Activated T-helper 1 cell treated with anti-CD3 and anti-CD28 coated beads, Interleukin-2, amount 50 U/mL, for 16 hours (primary cell): ENCODE data around the gene VPS8.

Experiments used
- DNase-seq, 2 donors: peaks; one replicate each; pipeline ENCODE4 v3.0.0-alpha.2; 2020; ENCODE audit warnings: low read depth in 1 of 2, low spot score in 1 of 2

The VPS8 gene

DNA sequence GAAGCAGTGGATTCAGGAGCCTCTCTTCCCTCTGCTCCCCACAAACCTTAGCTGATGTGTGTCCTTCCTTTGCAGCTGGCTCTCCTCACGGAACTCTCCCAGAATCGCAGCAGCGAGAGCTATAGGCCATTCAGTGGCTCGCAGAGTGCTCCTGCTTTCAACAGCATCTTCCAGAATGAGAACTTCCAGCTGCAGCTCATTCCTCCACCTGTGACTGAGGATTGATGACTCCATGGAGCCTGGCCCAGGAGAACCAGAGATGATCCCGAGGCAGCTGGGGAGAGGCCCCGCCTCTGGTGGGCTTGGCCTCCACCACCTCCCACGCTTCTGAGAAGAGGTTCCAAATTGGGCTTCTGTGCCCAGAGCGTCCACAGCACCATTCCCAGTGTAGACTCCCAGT, 239.8 kb downstream of the VPS8 start:
- no peak for DNase-seq

DNA sequence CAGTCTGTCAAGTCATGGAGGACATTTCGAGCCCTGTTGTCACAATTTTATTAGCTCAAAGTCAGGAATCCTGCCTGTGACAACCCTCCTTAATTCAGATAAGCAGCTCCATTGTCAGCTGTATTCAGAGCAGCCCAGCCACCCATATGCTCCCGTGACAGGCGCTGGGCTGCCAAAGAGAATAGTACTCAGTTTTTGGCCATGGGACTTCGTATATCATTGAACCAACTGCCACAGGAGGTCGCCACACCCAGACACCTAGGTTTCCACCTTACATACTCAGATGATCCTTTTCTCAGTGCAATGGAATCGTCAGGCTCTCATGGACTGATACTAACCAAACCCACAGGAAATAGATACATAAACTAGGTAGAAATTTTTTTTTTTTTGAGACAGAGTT, 240.7 kb downstream of the VPS8 start:
- DNase-seq, result no peak

GRCh38 chr3:185056908-185057307, 244.9 kb downstream of the VPS8 start:
- DNase-seq, result no peak

- DNase-seq, result no peak
Measured at GRCh38 chr3:185057829-185058228, 245.9 kb downstream of the VPS8 start.

GRCh38 chr3:185058796-185059195, 246.8 kb downstream of the VPS8 start:
- no peak for DNase-seq

GRCh38 chr3:185059766-185060165, 247.8 kb downstream of the VPS8 start:
- no peak for DNase-seq

DNA sequence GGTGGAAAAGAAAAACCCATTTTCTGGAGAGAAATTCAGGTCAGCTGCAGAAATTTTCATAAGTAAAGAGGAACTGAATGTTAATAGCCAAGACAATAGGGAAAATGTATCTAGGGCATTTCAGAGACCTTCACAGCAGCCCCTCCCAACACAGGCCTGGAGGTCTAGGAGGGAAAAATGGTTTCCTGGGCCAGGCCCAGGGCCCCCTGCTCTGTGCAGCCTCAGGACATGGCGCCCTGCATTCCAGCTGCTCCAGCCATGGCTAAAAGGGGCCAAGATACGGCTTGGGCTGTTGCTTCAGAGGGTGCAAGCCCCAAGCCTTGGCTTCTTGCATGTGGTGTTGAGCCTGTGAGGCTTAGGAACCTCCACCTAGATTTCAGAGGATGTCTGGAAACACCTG, 248.7 kb downstream of the VPS8 start:
- no peak for DNase-seq

GRCh38 chr3:185062191-185062590, 250.2 kb downstream of the VPS8 start:
- no peak for DNase-seq

- DNase-seq, result no peak
Measured at GRCh38 chr3:185063431-185063830, 251.5 kb downstream of the VPS8 start.

GRCh38 chr3:185065059-185065458, 253.1 kb downstream of the VPS8 start:
- no peak for DNase-seq

DNA sequence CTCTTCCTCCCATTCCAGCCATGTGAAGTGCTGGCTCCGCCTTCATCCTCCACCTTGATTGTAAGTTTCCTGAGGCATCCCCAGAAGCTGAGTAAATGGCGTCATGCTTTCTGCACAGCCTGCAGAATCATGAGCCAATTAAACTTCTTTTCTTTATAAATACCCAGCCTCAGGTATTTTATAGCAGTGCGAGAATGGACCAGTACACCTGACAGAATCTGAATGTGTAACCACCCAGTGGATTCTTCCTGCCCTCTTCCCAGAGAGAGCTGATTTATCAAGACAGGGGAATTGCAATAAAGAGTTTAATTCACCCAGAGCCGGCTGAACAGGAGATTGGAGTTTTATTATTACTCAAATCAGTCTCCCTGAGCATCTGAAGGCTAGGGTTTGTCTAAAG, 254.3 kb downstream of the VPS8 start:
- no peak for DNase-seq

- DNase-seq, result no peak
Measured at GRCh38 chr3:185067173-185067572, 255.2 kb downstream of the VPS8 start.

- no peak for DNase-seq
Measured at GRCh38 chr3:185069037-185070030, 257.4 kb downstream of the VPS8 start.

DNA sequence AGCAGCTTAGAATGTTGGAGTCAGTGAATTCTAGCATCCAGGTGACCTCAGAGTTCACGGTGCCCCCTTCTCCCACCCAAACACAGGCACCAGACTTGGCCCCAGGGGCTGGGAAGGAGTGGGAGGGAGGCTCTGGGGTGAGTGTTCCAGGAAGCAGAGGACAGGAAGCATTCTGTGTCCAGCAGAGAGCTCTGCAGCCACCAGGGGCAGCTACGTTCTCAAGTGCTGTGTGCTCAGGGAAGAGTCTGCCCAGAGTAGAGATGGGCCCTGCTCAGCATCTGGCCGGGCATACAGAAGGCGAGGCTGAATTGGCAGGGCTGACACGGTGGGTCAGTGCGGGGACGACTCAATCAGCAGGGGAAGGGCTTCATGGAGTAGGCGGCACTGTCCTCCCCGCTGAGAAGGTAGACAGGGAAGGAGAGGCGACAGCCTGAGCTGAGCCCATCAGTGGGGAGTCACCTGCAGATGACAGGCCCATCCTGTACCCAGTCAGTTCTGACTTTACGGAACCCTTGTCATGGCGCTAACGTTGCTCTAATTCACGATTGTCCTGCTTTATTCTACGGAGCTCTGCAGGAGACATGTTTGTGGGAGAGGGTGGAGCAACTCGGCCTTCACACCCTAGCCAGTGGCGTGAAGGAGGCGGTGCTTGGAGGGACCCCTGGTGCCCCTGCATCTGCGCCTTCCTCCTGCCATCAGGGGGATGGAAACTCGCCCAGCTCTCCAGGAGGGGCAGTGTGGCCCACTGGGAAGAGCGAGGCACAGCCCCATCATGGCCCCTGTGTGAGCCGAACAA, 258.7 kb downstream of the VPS8 start:
- no peak for DNase-seq

- DNase-seq, result no peak
Measured at GRCh38 chr3:185071287-185071800, 259.4 kb downstream of the VPS8 start.

- no peak for DNase-seq
Measured at GRCh38 chr3:185075547-185075946, 263.6 kb downstream of the VPS8 start.

DNA sequence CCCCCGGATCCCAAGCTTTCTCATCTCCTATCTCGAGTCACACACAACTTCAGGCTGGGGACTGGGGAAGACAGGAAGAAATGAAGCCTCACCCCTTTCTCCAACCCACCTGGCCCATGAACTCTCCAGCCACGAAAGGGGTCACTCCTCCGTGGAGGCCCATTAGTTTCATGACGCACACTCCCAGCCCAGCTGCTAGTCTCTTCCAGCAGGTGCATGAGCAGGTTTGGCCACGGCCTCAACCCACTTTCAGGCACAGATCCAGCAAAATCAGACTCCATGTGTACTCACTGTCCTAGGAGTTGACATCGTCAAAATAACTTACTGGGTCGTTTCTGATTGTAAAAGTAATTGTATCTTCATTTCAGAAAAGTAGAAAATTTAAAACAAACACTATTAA, 264.3 kb downstream of the VPS8 start:
- DNase-seq, result no peak

- DNase-seq, result no peak
Measured at GRCh38 chr3:185079625-185080024, 267.7 kb downstream of the VPS8 start.

DNA sequence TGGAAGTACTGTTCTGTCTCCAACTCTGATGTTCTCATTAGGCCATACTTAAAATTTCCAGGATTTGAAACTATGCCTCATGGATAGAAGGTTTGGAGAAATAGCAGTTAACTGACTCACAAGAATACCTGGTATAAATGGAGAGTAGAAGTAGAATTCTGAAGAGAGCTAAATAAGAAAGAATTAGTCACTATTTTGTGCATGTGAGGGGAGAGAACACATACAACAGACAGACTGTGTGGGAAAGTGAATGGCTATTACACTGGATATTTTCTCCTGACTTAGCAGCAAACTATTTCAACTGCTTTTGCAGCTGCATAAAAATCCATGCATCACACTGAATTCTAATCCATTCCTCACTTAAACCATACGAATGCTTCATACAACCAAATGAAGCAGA, 269.6 kb downstream of the VPS8 start:
- DNase-seq, result no peak

- no peak for DNase-seq
Measured at GRCh38 chr3:185082149-185082548, 270.2 kb downstream of the VPS8 start.

DNA sequence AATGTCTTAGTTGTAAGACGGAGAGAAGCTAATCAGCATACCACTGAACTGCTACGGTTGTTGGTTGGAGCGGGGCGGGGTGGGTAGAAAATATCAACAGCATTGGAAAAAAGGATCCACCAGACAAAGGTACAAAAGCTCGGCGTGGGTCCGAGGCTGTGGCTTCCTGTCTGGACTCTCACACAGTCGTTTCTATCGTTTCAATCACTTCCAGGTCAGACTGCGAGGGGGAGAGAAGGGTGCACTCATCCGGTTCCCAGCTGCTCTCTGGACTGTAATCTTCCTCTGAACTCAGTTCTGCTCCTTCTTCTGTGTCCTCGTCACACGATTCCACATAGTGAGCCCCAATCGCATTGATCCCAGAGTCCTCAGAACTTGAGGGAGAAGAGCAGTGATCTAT, 270.9 kb downstream of the VPS8 start:
- DNase-seq, result no peak

- no peak for DNase-seq
Measured at GRCh38 chr3:185084402-185084801, 272.4 kb downstream of the VPS8 start.
